ENCODE data around the gene CBLB.
"Not testable (repeated sequence)": the region's sequence is repeated elsewhere in the genome, so short reads cannot be mapped to it uniquely, and the experiment has no call there.

CBLB gene

DNA sequence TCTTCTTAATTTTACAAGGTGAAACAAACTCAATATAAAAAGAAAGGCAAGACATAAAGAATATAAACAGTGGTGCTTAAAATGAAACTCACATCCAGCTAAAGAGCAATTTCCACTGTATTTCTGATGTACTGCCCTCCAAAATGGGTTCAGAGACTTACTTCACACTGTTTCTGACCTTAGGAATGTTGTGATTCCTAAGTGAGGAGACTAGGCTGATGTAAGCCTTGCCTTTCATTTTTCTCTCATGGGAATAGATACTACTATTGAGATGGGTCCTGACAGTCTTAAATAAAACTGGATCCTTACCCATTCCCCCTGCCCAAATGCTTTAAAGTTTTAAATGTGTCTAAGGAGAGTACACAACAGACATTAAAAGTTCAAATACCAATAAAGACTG is 86.9 kb downstream of the CBLB start:
- no peak for DNase-seq

DNA sequence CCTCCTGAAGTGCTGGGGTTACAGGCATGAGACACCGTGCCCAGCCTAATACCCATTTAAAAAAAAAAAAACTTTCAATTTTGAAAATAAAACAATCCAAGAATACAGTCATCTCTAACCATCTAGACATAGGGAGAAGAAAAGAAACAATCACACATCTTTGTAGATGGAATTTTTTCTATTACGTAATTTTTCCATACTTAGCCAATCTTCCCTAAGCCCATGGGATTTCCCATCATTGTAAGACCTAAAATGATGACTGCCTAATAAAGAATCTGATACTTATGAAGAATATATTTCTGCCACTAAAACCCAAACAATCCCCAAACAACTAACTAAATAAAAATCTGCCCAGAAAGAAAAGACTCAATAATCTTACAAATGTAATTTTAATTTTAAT is 88.7 kb downstream of the CBLB start:
- no peak for DNase-seq

DNA sequence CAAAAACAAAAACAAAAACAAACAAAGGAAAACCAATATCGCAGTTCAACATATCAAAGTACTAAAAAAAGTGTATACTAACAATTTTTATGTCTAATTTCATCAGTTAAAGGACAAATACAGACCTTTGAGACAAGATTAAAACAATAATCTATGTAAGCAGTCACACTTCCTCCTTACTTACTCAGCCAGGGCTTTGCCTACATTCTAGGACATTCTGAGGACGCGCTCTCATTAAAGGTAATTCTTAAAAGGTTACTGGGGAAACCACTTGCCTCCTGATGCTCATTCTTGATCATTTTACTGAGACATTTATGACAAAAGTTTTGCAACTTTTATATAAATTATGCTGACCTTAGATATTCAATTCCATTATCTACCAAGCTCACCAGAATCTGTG is 93.4 kb downstream of the CBLB start:
- DNase-seq, result no peak

DNA sequence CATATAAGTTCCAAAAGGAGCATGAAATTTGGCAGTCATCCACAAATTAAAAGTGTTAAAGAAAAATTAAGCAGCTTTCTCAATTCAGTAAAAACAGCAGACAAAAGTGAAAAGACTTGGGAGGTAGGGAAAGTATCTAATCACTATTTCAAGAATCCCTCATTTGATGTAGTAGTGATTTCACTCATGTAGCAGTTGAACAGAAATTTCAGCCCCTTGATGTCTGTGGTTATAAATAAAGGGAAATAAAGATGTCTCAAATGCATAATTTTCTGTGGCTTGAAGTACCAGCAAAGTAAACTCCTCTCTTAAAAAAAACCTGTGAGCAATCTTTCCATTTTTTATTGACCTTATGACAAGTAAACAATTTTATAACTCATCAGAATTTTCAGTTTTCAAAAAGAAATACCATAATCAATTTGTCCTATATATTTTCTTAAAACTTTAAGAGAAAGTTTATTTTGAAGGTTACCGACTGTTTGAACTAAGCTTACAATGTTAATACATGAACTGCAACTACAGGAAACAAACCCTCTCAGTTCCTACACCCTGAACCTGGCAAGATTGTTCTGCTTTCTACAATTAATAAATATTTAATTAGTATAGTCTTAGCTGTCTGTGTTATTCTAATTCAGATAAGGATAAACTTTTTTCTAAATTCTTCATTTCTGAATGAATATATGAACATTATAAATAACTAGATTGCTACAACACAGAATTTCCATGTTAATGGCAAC is 94.2 kb downstream of the CBLB start:
- no peak for DNase-seq

DNA sequence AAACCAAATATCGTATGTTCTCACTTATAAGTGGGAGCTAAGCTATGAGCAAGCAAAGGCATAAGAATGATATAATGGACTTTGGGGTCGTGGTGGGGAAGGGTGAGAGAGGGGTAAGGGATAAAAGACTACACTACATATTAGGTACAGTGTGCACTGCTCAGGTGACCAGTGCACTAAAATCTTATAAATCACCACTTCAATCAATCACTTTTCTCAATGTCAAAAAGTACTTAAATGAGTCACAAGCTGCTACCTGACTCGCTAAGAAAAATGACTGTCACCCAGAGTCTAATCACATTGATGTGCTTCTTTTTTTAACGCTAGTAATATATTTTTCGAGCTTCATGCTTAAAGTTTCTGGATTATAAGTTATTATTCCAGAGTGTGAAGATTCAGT is 95.5 kb downstream of the CBLB start:
- no peak for DNase-seq

DNA sequence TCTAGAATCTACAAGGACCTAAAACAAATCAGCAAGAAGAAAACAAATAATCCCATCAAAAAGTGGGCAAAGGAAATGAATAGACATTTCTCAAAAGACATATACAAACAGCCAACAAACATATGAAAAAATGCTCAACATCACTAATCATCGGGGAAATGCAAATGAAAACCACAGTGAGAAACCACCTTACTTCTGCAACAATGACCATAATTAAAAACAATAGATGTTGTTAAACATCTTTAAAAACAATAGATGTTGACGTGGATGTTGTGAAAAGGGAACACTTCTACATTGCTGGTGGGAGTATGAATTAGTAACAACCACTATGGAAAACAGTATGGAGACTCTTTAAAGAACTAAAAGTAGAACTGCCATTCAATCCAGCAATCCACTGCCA is 96.2 kb downstream of the CBLB start:
- DNase-seq, result no peak

DNA sequence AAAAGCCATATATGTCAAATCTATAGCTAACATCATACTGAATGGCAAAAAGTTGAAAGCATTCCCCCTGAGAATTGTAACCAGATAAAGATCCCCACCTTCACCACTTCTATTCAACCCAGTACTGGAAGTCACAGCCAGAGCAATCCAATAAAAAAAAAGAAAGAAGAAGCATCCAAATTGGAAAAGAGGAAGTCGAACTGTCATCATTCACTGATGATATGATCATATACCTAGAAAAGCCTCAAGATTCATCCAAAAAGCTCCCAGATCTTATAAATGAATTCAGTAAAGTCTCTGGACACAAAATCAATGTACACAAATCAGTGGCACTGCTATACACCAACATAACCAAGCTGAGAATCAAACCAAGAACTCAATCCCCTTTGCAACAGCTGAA is 97.4 kb downstream of the CBLB start:
- no peak for DNase-seq

DNA sequence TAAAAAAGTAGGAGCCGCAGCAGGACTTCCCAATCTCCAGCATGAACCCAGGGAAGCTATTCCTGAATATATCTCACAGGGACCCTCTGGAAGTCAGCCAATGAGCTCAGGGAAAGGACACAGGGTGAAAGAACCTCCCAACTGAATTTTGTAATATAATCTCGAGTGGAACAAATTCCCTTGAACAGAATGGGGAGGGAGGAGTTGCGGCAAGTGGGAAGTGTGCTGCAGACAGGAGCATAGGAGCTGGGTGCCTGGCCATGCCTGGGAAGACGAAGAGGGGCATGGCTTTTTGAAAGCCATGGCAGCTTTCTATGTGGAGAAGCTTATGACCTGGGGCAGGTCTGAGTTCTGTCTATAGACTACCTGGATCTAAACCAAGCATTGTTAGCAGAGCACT is 98.4 kb downstream of the CBLB start:
- DNase-seq, result no peak

DNA sequence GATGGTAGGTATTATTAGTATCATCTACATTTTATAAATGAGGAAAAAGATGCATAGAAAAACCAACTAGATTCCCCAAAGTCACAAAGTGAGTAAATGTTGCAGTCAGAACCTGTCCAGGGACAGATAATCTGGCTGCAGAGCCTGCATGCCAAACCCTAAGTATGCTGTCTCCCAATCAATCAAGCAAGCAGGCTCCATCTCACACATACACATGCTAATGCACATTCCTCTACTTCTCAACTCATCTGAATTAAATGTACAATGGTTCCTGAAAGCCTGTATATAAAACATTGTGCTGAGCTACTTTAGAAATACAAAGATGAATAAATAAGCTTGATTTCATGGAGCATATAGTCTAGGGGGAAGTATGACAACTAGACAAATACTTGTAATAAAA is 101.0 kb downstream of the CBLB start:
- DNase-seq, result no peak

DNA sequence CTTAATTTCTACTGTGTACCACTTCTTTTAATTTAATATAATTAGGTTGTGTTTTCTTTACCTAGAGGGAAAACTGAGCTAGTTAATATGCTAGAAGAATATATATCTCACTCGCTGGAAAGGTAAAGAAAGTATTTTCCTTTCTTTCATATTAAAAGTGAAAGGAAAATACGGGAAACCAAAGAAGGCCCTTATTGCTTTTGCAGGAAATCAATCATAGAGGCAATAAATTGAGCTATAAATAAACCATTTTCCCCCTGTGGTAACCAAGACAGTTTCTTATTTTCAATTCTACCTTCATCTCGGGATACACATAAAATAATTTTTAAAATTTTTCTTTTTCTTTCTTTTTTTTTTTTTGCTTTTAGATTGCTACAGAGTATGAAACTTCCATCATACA is 101.6 kb downstream of the CBLB start:
- no peak for DNase-seq

DNA sequence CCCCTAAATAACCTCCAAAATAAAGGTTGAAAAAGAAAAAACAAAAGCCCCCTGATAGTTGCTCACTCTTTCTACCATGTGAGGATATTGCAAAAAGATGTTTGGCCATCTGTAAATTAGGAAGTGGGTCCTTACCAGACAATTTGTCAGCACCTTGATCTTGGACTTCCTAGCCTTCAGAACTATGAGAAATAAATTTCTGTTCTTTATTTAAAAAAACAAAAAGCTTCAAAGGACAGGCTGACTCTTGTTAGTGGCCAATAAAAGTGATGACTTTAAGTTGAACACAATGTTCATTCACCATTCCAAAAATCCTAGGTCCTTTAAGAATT is 103.5 kb downstream of the CBLB start:
- DNase-seq, result no peak

DNA sequence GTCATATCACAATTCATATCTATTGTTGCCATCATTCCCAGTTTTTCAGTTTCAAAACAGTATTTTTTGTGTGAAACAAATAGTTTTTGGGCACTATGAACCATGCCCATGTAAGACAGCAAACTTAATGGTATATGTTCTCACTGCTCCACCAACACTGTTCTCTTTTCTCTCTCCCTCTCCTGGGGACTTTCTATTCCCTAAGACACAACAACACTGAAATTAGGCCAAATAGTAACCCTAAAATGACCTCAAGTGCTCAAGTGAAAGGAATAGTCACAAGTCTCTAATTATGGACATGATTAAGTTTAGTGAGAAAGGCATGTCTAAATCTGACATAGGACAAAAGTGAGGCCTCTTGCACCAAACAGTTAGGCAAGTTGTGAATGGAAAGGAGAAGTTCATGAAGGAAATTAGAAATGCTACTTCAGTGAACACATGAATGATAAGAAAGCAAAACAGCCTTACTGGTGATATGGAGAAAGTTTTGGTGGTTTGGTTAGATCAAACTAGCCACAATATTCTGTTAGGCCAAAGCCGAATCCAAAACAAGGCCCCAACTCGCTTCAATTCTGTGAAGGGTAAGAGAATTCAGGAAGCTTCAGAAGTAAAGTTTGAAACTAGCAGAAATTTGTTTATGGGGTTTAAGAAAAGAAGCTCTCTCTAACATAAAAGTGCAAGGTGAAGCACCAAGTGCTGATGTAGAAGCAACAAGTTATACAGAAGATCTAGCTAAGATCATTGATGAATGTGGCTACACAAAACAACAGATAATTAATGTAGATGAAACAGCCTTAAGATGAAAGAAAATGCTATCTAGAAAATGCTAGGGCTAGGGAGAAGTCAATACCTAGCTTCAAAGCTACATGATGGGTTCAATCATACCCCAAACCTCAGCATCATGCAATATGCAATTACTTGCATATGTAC is 104.2 kb downstream of the CBLB start:
- DNase-seq, result no peak

DNA sequence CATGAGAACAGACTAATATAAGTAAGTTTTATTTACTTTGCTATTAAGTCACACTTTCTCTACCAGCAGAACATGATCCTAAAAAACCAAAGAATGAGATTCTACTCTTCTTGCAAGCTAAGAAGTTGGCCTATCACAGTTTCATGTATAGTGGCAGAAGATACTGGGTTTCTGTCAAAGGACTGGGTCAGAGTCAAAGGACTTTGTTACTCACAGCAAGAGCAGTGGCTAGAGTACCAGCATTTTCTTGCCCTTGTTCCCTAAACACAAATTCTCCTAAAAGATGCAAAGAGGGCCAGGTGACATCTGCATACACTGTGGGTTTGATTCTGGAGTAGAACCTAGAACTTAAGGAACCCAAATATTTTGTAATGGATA is 105.2 kb downstream of the CBLB start:
- DNase-seq, result no peak

DNA sequence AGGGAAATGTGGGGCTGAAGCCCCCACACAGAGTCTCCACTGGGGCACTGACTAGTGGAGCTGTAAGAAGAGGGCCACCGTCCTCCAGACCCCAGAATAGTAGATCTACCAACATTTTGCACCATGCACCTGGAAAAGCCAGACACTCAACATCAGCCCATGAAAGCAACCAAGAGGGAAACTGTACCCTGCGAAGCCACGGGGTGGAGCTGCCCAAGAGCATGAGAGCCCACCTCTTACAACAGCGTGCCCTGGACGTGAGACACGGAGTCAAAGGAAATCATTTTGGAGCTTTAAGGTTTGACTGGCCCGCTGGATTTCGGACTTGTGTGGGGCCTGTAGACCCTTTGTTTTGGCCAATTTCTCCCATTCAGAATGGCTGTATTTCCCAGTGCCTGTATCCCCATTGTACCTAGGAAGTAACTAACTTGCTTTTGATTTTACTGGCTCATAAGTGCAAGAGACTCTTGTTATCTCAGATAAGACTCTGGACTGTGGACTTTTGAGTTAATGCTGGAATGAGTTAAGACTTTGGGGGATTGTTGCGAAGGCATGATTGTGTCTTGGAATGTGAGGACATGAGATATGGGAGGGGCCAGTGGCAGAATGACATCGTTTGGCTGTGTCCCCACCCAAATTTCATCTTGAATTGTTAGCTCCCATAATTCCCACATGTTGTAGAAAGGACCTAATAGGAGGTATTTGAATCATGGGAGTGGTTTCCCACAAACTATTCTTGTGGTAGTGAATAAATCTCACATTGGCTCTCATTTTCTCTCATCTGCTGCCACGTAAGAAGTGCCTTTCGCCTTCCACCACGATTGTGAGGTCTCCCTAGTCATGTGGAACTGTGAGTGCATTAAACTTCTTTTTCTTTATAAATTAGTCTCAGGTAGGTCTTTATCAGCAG is 105.8 kb downstream of the CBLB start:
- no peak for DNase-seq

DNA sequence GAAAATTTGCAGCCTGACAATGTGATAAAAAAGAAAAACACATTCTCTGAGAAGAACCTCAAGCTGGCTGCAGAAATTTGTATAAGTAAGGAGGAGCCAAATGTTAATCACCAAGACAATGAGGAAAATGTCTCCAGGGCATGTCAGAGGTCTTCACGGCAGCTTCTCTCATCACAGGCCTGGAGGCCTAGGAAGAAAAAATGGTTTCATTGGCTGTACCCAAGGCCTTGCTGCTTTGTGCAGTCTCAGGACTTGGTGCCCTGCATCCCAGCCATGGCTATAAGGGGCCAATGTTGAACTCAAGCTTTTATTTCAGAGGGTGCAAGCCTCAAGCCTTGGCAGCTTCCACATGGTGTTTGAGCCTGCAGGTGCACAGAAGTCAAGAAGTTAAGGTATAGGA is 106.6 kb downstream of the CBLB start:
- not testable (repeated sequence) for DNase-seq

DNA sequence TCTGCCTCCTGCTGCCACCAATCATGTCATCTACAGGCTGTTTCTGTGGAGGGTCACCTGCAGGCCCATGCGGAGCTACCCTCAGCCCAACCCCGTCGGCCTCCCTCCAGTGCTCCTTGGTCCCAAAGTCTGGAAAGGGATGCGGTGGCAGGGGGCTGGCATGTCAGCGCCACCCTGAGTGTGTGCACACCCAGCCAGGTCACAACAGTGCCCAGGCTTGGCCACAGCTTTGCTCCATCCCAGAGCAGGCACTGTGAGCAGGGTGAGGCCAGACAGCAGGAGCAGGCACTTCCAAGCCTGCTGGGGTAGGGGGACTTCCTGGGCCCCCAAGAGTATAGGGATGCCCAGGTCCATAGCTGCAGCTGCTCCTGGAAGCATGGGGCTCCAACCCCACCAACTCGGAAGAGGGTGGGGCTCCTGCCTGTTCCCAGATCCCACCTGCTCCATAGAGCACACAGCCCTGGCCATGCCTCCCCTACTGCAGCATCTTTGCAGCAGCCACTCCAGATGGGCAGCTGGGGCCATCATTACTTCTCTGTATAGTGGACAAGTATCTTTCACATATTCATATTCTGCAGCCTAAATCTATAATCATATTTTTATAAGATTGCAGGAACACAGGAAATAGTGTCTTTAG is 109.3 kb downstream of the CBLB start:
- DNase-seq, result no peak

DNA sequence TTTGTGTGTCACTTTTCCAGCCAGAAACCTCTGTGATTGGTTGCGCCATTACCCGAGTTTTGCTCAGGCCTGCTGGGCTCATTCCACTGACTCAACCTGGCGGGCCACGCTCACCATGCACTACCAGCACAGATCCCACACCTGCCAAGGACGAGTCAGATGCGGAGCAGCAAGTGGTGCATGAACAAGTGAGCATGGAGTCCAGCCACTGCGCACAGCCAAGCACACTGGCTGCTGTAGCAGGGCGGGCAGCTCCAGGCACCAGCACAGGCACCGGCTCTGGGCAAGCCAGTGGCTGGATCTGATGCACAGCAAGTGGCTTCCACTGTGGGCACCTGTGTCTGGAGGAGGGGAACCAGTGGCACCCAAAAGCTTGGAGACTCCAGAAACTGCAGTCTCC is 110.4 kb downstream of the CBLB start:
- no peak for DNase-seq

DNA sequence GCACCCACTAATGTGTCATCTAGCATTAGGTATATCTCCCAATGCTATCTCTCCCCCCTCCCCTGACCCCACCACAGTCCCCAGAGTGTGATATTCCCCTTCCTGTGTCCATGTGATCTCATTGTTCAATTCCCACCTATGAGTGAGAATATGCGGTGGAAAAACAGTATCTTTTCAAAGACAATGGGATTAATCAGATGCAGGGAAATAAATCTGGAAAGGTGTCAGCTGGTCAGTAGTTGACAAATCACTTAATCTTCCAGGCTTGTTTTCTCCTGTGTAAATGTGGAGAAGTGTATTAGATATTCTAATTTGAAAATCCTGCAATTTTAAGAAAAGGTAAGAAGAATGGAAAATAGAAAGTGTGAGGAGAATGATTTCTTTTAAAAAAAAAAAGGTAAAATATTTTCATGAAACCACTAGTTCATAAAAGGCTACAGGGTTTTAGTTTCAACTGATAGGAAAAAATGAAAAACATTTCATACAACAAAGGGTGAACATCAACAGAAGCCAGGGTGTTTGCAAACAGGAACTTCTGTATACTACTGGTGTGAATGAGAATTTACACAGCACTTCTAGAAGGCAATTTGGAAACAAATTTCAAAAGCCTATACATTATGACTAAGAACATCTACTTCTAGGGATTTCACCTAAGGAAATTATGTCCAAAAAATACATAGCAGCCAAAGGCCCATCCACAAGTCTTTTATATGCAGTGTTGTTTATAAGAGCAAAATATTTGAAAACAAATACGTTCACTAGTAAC is 113.5 kb downstream of the CBLB start:
- no peak for DNase-seq

DNA sequence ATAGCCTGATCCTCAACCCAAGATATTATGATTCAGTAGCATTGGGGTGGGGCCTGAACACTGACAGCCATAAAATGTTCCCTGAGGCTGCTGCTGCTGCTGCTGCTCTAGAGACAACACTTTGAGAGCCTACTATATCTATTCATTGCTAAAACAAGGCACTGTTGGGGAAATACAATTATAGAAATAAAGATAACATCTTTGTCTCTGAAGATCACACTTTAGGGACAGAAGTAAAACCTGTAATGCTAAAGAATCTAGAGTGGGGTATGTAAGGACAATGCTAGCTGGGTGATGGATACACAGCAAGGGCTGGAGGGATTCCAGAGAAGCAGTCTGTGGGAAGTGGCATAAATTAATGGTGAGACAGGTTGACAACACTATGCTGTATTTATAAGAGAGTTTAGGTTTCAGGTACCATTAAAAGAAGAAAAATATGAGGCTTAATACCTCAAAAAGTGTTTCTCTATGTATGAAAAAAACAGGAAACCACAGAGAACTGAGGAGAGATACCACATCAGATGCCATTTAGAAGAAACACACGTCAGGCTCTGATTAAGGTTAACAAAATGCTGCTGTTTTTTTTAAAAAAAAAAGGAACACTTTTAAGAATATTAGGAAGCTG is 115.9 kb downstream of the CBLB start:
- DNase-seq, result no peak

DNA sequence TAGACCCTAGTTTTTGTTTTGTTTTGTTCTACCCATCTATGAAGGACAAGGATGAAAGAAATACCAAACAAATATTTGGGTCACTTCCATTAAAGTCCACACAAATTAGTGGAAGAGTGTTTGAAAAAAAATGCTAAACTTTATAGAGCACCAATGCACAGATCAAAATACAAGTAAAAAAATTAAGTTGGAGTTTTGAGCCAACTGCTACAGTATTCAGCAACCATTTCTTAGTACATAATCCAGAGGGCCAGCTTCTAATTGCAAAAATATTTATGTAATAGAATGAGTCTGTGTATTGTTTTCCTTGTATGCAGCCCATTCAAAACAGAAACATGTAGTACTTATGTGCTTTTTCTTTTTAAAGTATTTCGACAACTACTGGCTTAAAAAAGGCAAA is 121.1 kb downstream of the CBLB start:
- no peak for DNase-seq

DNA sequence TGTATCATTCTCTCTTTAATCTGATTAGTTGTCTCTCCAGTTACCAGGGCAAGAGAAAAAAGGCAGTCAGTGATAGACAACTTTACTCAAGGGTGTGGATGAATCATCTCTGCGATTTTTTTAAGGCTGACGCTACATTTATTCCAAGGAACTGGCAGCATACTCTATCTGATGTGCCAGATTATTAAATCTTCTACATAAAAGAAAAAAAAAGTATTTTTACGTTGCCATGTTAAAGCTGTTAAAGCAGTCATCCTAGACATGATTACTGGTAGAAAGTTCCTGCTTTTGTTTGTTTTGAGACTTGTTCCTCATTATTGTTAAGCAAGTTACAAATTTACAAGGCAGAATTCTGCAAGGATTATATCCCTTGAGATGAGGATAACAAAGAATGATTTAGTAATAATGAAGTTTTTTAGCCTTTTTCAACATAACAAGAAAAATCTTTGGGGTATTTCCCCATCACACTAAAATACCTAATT is 121.7 kb downstream of the CBLB start:
- DNase-seq, result no peak

Measured in COR-L47 (cell line).